ENCODE data around the gene NECTIN2.

- TF ChIP-seq, protein P1, sequence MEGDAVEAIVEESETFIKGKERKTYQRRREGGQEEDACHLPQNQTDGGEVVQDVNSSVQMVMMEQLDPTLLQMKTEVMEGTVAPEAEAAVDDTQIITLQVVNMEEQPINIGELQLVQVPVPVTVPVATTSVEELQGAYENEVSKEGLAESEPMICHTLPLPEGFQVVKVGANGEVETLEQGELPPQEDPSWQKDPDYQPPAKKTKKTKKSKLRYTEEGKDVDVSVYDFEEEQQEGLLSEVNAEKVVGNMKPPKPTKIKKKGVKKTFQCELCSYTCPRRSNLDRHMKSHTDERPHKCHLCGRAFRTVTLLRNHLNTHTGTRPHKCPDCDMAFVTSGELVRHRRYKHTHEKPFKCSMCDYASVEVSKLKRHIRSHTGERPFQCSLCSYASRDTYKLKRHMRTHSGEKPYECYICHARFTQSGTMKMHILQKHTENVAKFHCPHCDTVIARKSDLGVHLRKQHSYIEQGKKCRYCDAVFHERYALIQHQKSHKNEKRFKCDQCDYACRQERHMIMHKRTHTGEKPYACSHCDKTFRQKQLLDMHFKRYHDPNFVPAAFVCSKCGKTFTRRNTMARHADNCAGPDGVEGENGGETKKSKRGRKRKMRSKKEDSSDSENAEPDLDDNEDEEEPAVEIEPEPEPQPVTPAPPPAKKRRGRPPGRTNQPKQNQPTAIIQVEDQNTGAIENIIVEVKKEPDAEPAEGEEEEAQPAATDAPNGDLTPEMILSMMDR (IDR thresholded peaks at IDR 0.05 in 8 of 11, conservative IDR thresholded peaks at IDR 0.05 in 3 of 11): peak in 7 of 11 experiments; percentile 32 to 51 (median 37)
- TF ChIP-seq POLR2A (IDR thresholded peaks at IDR 0.05): no peak
These were observed 38.2 kb upstream of the NECTIN2 start for GRCh38 chr19:44807652-44808462.

Data from spleen (tissue), 7 donors.